A549 (cell line): ENCODE results near the gene PTPRN2. TPM values are rescaled to one million over a fixed set of nuclear protein-coding genes. Genes with fewer than 3 reads are reported as not detected.

ENCODE experiments used
- ATAC-seq, 2 experiments: fragments of 200-7000 bp in 1 of 2; fragments of >200 bp in 1 of 2; cut with Nextera tagmentation in 1 of 2; cut with Tn5 transposase in 1 of 2; 3 replicates each; pipeline versions ENCODE4 v1.8.0 to v1.9.1; 2018 to 2020; ENCODE audit warnings: mild to moderate bottlenecking in 1 of 2, moderate library complexity in 1 of 2
- CTCF ChIA-PET: fragments of 300-600 bp; sonication (Branson Sonifier 250); formaldehyde crosslinking; extraction: SDS; loops from one replicate; lab custom pipeline; 2021; ENCODE audit warnings: antibody characterized with exemption, inconsistent platforms; lab: Yijun Ruan, JAX
- POLR2A ChIA-PET: fragments of 350-600 bp; formaldehyde crosslinking; extraction: SDS; loops from one replicate; lab custom pipeline; 2021; ENCODE audit warnings: antibody characterized with exemption, inconsistent platforms; lab: Yijun Ruan, JAX
- DNase-seq, 2 experiments: peaks; one replicate each; pipeline versions ENCODE4 v3.0.0 to v3.0.0-alpha.2; 2011 to 2016; ENCODE audit warnings: low read depth in 1 of 2, low spot score in 1 of 2
- FAIRE-seq: peaks from 2 replicates; lab custom pipeline; 2011; peaks lifted over from hg19 to GRCh38; lab: Jason Lieb, UNC
- H3K27ac ChIP-seq, 2 experiments: fragments of >200 bp; sonication (Bioruptor Twin); formaldehyde crosslinking; 3 replicates each; pipeline ENCODE4 v1.5.1; 2016 to 2017
- H3K4me1 ChIP-seq: fragments of >200 bp; sonication (Bioruptor Twin); formaldehyde crosslinking; 3 replicates; pipeline ENCODE4 v1.6.1; 2016
- H3K4me2 ChIP-seq: fragments of >200 bp; sonication (Bioruptor Twin); formaldehyde crosslinking; 3 replicates; pipeline ENCODE4 v1.6.1; 2016
- H3K4me3 ChIP-seq: fragments of >200 bp; sonication (Bioruptor Twin); formaldehyde crosslinking; 3 replicates; pipeline ENCODE4 v1.5.1; 2016
- H3K9me3 ChIP-seq: fragments of >200 bp; sonication (Bioruptor Twin); formaldehyde crosslinking; 3 replicates; pipeline ENCODE4 v1.6.1; 2016
- CBX8 ChIP-seq: fragments of 200-600 bp; sonication (generic); IDR thresholded peaks from 2 replicates; pipeline ENCODE4 v1.6.1; 2016
- CHD2 ChIP-seq: fragments of 150-350 bp; IDR thresholded peaks from 2 replicates; pipeline ENCODE4 v1.6.1; 2014; ENCODE audit warnings: low read length; ENCODE audit not compliant: partially characterized antibody
- EHF ChIP-seq: fragments of 250-450 bp; sonication (Bioruptor Pico); IDR thresholded peaks from 2 replicates; pipeline ENCODE4 v1.5.0; 2020; ENCODE audit warnings: mild to moderate bottlenecking
- EP300 ChIP-seq, 2 experiments: fragments of >200 bp; sonication (Bioruptor Twin); formaldehyde crosslinking; IDR thresholded peaks; 2 replicates in 1 of 2; 3 replicates in 1 of 2; pipeline ENCODE4 v1.6.1; 2016 to 2017
- FOSL2 ChIP-seq, 2 experiments: fragments of 450-650 bp in 1 of 2; fragments of >200 bp in 1 of 2; sonication (Bioruptor Twin) in 1 of 2; formaldehyde crosslinking; IDR thresholded peaks; 2 replicates each; pipeline versions ENCODE4 v1.5.0 to v1.6.1; 2016 to 2020; ENCODE audit warnings: mild to moderate bottlenecking in 1 of 2, moderate library complexity in 1 of 2
- FOXS1 ChIP-seq: fragments of 250-450 bp; sonication (Bioruptor Pico); IDR thresholded peaks from 2 replicates; pipeline ENCODE4 v1.5.0; 2020; ENCODE audit warnings: mild to moderate bottlenecking, moderate library complexity
- HDAC2 ChIP-seq: fragments of 200-600 bp; sonication (generic); IDR thresholded peaks from 2 replicates; pipeline ENCODE4 v1.6.1; 2016
- HOXB13 ChIP-seq: fragments of 250-450 bp; sonication (Bioruptor Pico); IDR thresholded peaks from 2 replicates; pipeline ENCODE4 v1.5.0; 2020; ENCODE audit warnings: low read depth, mild to moderate bottlenecking, moderate library complexity
- JUNB ChIP-seq: fragments of >200 bp; sonication (Bioruptor Twin); formaldehyde crosslinking; IDR thresholded peaks from 2 replicates; pipeline ENCODE4 v1.6.1; 2016
- MAFK ChIP-seq: fragments of 450-650 bp; IDR thresholded peaks from 2 replicates; pipeline ENCODE4 v1.6.1; 2014; ENCODE audit not compliant: partially characterized antibody
- MAZ ChIP-seq: fragments of 150-350 bp; IDR thresholded peaks from 2 replicates; pipeline ENCODE4 v1.6.1; 2014; ENCODE audit warnings: antibody characterized with exemption, low read depth, low read length, borderline replicate concordance
- NFE2L2 ChIP-seq: fragments of 150-350 bp; conservative IDR thresholded peaks from 2 replicates; pipeline ENCODE4 v1.6.1; 2014; ENCODE audit warnings: low read length
- NPAS2 ChIP-seq: fragments of 250-450 bp; sonication (Bioruptor Pico); IDR thresholded peaks from 2 replicates; pipeline ENCODE4 v1.8.0; 2022; ENCODE audit warnings: mild to moderate bottlenecking, moderate library complexity, borderline replicate concordance
- NR3C1 ChIP-seq: fragments of >200 bp; sonication (Bioruptor Twin); formaldehyde crosslinking; IDR thresholded peaks from 3 replicates; pipeline ENCODE4 v1.6.1; 2017
- PHF8 ChIP-seq: fragments of 200-600 bp; sonication (generic); IDR thresholded peaks from 2 replicates; pipeline ENCODE4 v1.6.1; 2016; ENCODE audit warnings: low read depth, mild to moderate bottlenecking, antibody characterized with exemption, moderate library complexity, borderline replicate concordance
- RARB ChIP-seq: fragments of 250-450 bp; sonication (Bioruptor Pico); IDR thresholded peaks from 2 replicates; pipeline ENCODE4 v1.8.0; 2021; ENCODE audit warnings: mild to moderate bottlenecking, moderate library complexity
- SMC3 ChIP-seq: fragments of >200 bp; sonication (Bioruptor Twin); formaldehyde crosslinking; IDR thresholded peaks from 3 replicates; pipeline ENCODE4 v1.6.1; 2018; ENCODE audit warnings: inconsistent platforms
- SREBF2 ChIP-seq: fragments of 450-650 bp; IDR thresholded peaks from 2 replicates; pipeline ENCODE4 v1.6.1; 2014; ENCODE audit warnings: mild to moderate bottlenecking, moderate library complexity
- TP53 ChIP-seq: fragments of 250-450 bp; sonication (Bioruptor Pico); IDR thresholded peaks from 2 replicates; pipeline ENCODE4 v1.5.0; 2021; ENCODE audit warnings: mild to moderate bottlenecking, moderate library complexity
- whole genome bisulfite sequencing: methylation state at CpG from one replicate; pipeline ENCODE4 v1.1.6; 2017; ENCODE audit errors: missing lambda C conversion rate; 5-methylcytosine and 5-hydroxymethylcytosine counted together
- polyA plus RNA-seq, 4 experiments: library from polyadenylated mRNA; depleted of rRNA in 3 of 4; stranded (reverse); fragments of >200 nt; fragmentation: RNase III in 1 of 4; extraction: RNeasy Plus Mini Kit Qiagen cat#74134 plus additional on column Dnase treatment in 1 of 4; gene quantifications; 2 replicates in 3 of 4; 3 replicates in 1 of 4; pipeline ENCODE4 v1.2.3, GENCODE V29; 2011 to 2017
- TF ChIP-seq, protein P1 (sequence below): fragments of 450-650 bp; IDR thresholded peaks from 2 replicates; pipeline ENCODE4 v1.6.1; 2014; ENCODE audit warnings: antibody characterized with exemption
- TF ChIP-seq, protein P2 (sequence below): IDR thresholded peaks from 2 replicates; pipeline ENCODE4 v1.6.1; 2012; ENCODE audit warnings: low read depth, borderline replicate concordance
- TF ChIP-seq, protein P3 (sequence below): IDR thresholded peaks from 2 replicates; pipeline ENCODE4 v1.6.1; 2012
- TF ChIP-seq, protein P4 (sequence below): fragments of 250-450 bp; sonication (Bioruptor Pico); IDR thresholded peaks from 2 replicates; pipeline ENCODE4 v1.5.0; 2020; ENCODE audit warnings: low read depth, mild to moderate bottlenecking, moderate library complexity
- TF ChIP-seq, protein P5 (sequence below): fragments of 200-600 bp; sonication (generic); IDR thresholded peaks from 2 replicates; pipeline ENCODE4 v1.6.1; 2016; ENCODE audit warnings: antibody characterized with exemption, mild to moderate bottlenecking, moderate library complexity

The PTPRN2 gene
- polyA plus RNA-seq, 2 of the 4 experiments (the other 2 are of a cell fraction): 0.41 to 1.2 TPM

DNA sequence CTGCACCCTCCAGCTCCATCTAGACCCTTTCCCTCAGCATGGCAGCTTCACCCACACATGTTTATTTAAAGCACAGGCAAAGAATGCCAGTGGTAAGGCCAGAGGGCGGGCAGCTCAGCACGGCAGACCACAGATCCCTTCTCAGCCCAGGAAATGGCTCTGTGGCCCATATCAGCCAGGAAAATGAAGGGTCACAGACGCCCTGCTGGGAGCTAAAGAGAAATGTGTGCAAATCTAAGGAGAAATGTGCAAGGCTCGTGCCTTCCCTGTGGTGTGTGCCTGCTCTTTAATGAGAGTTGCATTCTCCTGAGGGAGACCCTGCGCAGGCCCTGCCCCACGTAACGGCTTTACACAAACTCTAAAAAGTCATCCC, 23.0 kb downstream of the PTPRN2 start:
- ATAC-seq: no peak
- 37% methylated on average over 5 of the region's 7 CpGs for WGBS
- no peak overlapping the region for H3K4me2 ChIP-seq
- H3K27ac ChIP-seq: no peak overlapping the region
- POLR2A ChIA-PET: no interaction called here
- CTCF ChIA-PET: no interaction called here
- TF ChIP-seq FOSL2 (IDR thresholded peaks at IDR 0.05) (no peak), FOSL2 (CRISPR knock-in tag; IDR thresholded peaks at IDR 0.05) (no peak), PHF8 (no peak), HDAC2 (no peak), EP300 (IDR thresholded peaks at IDR 0.05) (no peak)
- FAIRE-seq: no peak
- DNase-seq: no peak
- H3K4me3 ChIP-seq: no peak overlapping the region
- H3K4me1 ChIP-seq: no peaks in the 10 kb centered on the region
- no peaks in the 10 kb centered on the region for H3K9me3 ChIP-seq

DNA sequence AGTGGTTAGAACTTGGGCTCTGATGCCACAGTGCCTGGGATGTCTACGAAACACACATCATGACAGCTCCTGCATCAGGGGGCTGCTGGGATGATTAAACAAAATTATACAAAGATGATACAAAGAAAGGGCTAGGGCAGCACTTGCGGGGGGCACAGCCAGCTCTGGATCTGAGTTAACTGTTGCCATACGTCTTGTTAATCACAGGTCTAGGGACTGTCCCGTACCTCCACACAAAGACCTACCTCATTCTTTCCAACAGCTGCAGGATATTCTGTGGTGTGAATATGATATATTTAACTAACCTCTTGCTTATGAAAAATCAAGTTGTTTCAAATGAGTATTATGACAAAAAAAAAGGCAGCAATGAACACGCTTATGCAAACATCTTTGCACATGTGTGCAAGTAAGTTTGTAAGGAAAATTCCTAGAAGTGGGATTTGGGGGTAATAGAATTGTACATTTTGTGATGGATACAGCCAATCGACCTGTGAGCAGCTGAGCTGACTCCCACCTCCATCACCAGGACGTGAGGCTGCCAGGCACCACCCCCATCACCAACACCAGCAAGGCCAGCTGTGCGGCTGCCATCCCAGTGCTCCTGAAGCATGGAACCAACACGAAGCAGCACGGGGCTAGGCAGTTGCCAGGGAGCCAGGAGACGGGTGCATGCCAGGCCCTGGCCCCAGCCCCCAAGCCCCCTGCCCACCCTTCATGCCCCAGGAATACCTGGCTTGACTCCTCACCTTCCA, 23.5 kb downstream of the PTPRN2 start:
- Histone ChIP-seq H3K4me3 (no peak overlapping the region), H3K9me3 (no peaks in the 10 kb centered on the region), H3K27ac (no peak overlapping the region), H3K4me1 (no peaks in the 10 kb centered on the region), H3K4me2 (no peak overlapping the region)
- WGBS: 31% methylated on average over 11 of the region's 11 CpGs
- no peak for TF ChIP-seq HOXB13 (CRISPR knock-in tag)
- TF ChIP-seq, protein P1, sequence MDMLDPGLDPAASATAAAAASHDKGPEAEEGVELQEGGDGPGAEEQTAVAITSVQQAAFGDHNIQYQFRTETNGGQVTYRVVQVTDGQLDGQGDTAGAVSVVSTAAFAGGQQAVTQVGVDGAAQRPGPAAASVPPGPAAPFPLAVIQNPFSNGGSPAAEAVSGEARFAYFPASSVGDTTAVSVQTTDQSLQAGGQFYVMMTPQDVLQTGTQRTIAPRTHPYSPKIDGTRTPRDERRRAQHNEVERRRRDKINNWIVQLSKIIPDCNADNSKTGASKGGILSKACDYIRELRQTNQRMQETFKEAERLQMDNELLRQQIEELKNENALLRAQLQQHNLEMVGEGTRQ: no peak
- no peak for TF ChIP-seq JUNB
- TF ChIP-seq CBX8: no peak
- TF ChIP-seq MAZ: no peak
- no peak for TF ChIP-seq EHF (CRISPR knock-in tag)
- no peak for TF ChIP-seq SMC3
- no peak for TF ChIP-seq MAFK
- TF ChIP-seq, protein P2, sequence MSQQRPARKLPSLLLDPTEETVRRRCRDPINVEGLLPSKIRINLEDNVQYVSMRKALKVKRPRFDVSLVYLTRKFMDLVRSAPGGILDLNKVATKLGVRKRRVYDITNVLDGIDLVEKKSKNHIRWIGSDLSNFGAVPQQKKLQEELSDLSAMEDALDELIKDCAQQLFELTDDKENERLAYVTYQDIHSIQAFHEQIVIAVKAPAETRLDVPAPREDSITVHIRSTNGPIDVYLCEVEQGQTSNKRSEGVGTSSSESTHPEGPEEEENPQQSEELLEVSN: no peak
- no peak for TF ChIP-seq NFE2L2
- no peak for TF ChIP-seq TP53
- TF ChIP-seq FOXS1 (CRISPR knock-in tag): no peak
- TF ChIP-seq NR3C1: no peak
- no peak for TF ChIP-seq RARB (CRISPR knock-in tag)
- TF ChIP-seq CHD2: no peak
- no peak for DNase-seq
- FAIRE-seq: no peak
- CTCF ChIA-PET: no interaction called here
- no peak for ATAC-seq
- POLR2A ChIA-PET: interaction anchor here (1.1 kb wide), 1 partner anchor 9 kb away, joined by 4 read pairs; no protein-coding TSS in a partner anchor

DNA sequence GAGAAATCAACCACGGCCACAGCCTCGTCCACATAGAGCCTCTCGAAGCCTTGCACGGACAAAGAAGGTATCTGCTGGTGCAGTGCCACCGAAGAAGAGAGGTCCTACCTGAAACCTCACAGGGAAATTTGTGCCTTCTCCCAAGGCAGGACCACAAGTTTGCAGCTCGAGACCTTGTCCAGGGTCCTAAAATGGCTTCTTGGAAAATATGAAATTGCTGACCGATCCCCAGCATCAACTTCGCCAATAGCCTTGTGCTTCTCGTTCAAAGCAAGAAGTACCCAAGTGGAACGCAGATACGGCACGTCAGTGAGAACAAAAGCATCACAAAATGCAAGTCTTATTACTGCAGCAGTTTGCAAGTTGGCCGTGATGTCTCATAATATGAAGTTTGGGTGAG, 24.6 kb downstream of the PTPRN2 start:
- FAIRE-seq: no peak

More for the DNA sequence above, 24.6 kb downstream of the PTPRN2 start:
- POLR2A ChIA-PET: no interaction called here
- H3K4me2 ChIP-seq: no peak overlapping the region
- H3K27ac ChIP-seq: no peak overlapping the region
- no peak for ATAC-seq
- CTCF ChIA-PET: interaction anchor here (1.6 kb wide), 1 partner anchor 9 kb away, joined by 5 read pairs; no protein-coding TSS in a partner anchor
- no peaks in the 10 kb centered on the region for H3K4me1 ChIP-seq
- TF ChIP-seq EHF (CRISPR knock-in tag) (no peak), RARB (CRISPR knock-in tag) (no peak), SREBF2 (no peak), NPAS2 (CRISPR knock-in tag) (no peak), MAFK (no peak)
- TF ChIP-seq, protein P1: no peak
- TF ChIP-seq, protein P3, sequence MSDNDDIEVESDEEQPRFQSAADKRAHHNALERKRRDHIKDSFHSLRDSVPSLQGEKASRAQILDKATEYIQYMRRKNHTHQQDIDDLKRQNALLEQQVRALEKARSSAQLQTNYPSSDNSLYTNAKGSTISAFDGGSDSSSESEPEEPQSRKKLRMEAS: no peak
- TF ChIP-seq, protein P4, sequence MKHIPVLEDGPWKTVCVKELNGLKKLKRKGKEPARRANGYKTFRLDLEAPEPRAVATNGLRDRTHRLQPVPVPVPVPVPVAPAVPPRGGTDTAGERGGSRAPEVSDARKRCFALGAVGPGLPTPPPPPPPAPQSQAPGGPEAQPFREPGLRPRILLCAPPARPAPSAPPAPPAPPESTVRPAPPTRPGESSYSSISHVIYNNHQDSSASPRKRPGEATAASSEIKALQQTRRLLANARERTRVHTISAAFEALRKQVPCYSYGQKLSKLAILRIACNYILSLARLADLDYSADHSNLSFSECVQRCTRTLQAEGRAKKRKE (CRISPR knock-in tag): no peak
- TF ChIP-seq, protein P5, sequence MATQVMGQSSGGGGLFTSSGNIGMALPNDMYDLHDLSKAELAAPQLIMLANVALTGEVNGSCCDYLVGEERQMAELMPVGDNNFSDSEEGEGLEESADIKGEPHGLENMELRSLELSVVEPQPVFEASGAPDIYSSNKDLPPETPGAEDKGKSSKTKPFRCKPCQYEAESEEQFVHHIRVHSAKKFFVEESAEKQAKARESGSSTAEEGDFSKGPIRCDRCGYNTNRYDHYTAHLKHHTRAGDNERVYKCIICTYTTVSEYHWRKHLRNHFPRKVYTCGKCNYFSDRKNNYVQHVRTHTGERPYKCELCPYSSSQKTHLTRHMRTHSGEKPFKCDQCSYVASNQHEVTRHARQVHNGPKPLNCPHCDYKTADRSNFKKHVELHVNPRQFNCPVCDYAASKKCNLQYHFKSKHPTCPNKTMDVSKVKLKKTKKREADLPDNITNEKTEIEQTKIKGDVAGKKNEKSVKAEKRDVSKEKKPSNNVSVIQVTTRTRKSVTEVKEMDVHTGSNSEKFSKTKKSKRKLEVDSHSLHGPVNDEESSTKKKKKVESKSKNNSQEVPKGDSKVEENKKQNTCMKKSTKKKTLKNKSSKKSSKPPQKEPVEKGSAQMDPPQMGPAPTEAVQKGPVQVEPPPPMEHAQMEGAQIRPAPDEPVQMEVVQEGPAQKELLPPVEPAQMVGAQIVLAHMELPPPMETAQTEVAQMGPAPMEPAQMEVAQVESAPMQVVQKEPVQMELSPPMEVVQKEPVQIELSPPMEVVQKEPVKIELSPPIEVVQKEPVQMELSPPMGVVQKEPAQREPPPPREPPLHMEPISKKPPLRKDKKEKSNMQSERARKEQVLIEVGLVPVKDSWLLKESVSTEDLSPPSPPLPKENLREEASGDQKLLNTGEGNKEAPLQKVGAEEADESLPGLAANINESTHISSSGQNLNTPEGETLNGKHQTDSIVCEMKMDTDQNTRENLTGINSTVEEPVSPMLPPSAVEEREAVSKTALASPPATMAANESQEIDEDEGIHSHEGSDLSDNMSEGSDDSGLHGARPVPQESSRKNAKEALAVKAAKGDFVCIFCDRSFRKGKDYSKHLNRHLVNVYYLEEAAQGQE: no peak
- TF ChIP-seq, all 56 proteins: peak for 0
- Histone ChIP-seq H3K9me3 (no peaks in the 10 kb centered on the region), H3K4me3 (no peak overlapping the region)
- no peak for DNase-seq
- WGBS: 42% methylated on average over 13 of the region's 13 CpGs
